GM21423 (cell line): ENCODE measurements around the gene PAXIP1.

Experiments
- ATAC-seq: cut with Tn5 transposase; IDR thresholded peaks from one replicate; pipeline ENCODE4 v1.9.1; 2021; ENCODE audit warnings: mild to moderate bottlenecking, moderate library complexity; ENCODE audit not compliant: unreplicated experiment

The PAXIP1 gene

DNA sequence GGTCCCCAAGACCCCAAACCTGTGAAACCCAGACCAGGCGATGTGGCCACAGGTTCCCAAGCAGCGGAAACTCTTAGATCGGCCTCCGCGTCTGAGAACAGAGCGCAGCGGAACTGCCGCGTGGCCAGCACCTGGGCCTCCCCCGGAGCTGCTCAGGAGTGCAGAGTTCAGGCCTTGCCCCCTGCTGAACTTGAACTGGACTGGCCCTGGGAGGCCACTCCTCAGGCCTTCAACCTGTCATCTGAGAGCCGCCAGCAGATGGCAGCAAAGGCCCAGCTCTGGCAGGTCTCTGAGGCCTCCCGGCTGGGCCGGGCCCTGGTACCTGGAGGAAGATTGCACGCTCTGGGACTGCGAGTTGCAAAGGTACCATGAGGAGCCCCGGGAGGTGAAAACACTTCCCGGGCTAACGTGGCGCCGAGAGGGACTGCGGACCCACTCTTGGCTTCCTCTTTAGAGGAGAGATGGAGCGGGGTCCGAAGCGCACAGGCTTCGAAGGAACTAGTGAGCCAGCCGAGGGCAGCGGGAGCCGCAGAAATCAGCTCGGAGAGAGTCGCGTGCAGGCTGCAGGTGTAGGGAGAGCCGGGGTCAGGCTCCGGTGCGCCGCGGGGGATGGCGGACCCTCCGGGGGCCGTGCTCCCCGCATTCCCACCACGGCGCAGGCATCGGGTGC lies 89.2 kb downstream of the PAXIP1 start:
- peak; percentile 99 for ATAC-seq

- ATAC-seq = no peak
Measured at GRCh38 chr7:154912871-154913637, 89.9 kb downstream of the PAXIP1 start.

DNA sequence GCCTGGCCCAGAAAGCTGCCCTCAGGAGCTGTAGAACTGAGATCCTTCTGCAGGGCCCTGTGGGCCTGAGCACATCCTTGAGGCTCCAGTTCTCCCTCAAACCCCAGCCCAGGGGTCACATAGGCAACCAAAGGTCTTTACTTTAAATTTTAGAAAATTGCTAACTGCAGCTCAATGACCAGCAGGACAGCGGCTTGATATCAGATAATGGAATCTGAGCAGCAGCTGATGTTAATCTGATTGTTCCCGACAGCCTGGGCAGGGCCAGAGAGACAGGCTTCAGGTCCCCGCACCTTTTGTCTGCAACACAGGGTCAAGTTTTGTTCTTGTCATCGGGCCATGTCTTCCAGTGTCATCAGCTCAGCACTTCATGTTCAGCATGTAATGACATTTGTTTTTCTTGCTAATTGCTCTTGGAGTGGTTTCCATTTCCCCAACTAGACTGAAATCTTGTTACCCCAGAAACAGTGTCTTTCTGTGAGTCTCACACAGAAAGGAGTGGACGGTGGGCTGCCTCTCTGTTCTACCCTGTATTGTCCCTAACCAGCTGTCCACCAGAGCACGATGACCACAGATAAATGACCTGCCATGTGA lies 91.0 kb downstream of the PAXIP1 start:
- no peak for ATAC-seq

GRCh38 chr7:154911411-154911810 lies 91.5 kb downstream of the PAXIP1 start:
- ATAC-seq = no peak

GRCh38 chr7:154910977-154911376 lies 91.9 kb downstream of the PAXIP1 start:
- no peak for ATAC-seq

DNA sequence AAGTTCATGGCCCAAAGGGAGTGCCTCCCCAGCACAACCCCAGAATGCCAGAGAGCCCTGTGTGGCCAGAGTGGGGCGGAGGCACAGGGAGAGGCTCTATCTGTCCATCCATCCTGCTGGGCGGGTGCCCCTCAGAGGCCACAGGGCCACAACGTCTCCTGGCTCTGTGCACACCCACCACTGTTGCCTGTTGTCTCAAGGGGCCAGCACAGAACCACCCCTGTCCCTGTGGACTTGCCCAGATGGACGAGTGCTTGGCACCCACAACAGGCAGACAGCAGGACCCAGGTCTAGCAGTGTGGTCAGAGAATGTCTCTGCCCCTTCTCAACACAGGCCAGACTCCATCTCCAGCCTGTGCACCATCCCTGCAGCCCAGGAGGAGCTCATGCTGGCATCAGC lies 92.8 kb downstream of the PAXIP1 start:
- no peak for ATAC-seq

GRCh38 chr7:154909241-154910105 lies 93.5 kb downstream of the PAXIP1 start:
- ATAC-seq = no peak

- ATAC-seq = no peak
Measured at GRCh38 chr7:154907651-154908620, 95.0 kb downstream of the PAXIP1 start.

GRCh38 chr7:154906736-154907355 lies 96.1 kb downstream of the PAXIP1 start:
- ATAC-seq = no peak

DNA sequence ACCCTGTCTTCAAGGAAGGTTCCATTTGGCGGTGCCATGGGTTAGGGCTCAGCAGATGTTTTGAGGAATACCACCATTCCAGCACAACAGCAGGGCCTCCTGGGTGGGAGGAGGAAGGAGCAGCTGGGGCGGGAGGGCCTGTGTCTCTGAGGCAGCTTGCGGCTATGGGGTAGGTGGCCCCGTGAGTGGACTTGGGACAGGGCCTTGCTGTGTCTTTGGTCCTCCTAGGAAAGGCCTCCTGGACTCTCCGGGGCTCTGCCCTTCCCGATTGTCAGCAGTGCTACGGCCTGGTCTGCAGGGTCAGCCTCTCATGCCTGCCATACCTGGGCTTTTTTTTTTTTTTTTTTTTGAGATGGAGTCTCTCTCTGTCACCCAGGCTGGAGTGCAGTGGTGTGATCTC lies 96.7 kb downstream of the PAXIP1 start:
- no peak for ATAC-seq

- no peak for ATAC-seq
Measured at GRCh38 chr7:154905615-154906014, 97.3 kb downstream of the PAXIP1 start.

DNA sequence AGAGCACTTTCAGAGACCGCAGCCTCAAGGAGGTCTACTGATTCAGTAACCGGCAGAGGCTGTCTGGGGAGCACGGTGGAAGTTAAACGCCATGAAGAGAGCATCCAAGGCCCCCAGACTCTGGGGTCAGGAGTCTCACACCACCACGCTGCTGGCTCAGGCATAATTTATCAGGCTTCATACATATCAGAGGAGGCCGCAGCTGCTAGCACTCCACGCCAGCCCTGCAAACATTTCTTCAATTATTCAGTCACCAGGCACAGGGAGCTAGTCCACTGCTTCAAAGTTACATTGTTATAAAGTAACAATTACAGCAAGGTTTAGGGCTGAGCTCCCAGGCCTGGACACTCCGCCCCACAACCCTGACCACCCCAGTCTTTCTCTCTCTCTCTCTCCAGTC lies 97.8 kb downstream of the PAXIP1 start:
- no peak for ATAC-seq

DNA sequence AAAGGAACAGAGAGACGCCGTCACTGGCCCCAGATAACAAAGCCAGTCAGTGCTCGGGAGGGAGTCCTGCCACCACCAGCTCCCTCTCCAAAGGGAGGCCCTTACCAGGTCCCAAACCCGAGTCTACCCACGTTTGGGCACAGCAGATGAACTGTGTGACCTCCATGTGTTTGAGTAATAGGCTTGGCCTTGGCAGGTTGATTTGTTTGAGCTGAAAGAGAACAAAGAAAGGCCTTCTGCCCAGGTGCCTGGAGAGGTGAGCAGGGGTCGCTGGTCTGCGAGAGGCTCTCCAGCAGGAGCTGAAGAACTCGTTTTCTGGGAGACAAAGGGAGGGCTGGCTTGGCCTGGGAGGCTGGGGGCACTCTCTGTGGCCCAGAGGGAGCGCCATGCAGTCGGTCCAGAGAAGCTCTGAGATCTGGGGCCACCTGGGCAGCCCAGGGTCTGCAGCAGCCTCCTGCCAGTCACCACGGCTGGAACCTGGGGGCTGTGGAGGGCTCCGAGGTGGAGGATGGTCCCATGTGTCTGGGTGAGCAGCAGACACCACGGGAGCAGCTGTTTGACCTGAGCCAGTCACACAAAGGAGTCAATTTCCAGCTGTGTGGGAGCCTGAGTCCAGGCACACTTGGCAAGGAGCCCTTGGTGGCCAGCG lies 99.7 kb downstream of the PAXIP1 start:
- no peak for ATAC-seq

- no peak for ATAC-seq
Measured at GRCh38 chr7:154902600-154903082, 100.3 kb downstream of the PAXIP1 start.

- no peak for ATAC-seq
Measured at GRCh38 chr7:154899862-154900261, 103.1 kb downstream of the PAXIP1 start.

DNA sequence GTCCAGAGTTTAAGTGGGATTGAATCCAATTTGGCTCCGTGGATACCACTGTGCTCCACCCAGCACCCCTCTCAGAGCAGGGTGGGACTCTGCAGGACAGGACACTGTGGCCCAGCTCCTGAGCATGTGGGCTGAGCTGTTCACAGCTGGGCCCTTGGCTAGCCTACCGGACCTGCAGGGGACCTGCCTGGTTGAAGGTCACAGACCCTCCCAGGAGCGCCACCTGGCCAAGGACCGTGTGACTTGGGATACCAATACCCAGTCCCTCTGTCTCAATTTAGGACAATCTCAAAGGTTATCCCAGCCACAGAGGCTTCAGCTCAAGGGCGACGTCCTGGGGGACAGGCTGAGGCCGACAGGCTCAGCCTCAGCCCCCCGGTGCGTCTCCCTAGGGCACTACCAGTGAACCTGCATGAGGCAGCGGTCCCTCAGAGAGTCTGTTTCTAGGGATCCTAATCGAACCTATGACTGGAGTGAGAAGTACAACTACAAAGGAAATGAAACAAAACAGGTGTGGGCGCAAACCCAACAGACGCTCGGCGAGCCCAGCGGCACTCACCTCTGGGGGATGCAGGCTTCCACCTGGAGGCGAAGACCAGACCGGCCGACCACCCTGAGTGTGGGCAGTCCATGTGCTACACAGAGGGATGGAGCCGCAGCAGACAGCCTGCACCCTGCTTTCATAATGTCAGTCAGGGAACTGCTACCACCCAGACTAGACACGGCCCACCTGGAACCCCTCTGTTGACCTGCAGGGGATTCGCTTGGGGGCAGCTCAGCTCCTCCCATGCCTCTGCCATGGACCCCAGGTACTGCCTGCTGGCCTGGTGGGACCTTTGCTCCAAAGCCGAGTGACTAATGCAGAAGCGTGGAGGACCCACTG lies 103.7 kb downstream of the PAXIP1 start:
- ATAC-seq = no peak

DNA sequence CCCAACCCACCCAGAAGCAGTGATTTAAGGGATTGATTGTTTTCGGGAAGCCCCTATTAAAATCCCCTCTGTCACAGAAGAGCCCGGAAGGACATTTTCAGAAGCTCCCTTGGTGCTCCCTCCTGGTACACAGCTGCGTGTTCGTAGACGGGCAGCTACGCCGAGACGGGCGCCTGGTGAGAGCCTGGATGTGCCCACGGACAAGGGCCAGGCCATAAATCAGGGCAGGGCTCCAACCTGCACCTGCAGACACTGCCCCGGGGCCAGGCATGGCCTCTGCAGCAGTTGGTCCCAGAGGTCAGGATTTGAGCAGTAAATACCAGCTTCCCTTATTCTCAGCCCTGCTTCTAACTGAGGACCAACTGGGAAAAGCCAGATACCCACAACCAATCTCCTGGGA lies 106.8 kb downstream of the PAXIP1 start:
- ATAC-seq = no peak
